ENCODE measurements around the gene DPF3.
A peak's percentile ranks its signal among the peaks of the same experiment; 100 is the strongest.

The DPF3 gene

DNA sequence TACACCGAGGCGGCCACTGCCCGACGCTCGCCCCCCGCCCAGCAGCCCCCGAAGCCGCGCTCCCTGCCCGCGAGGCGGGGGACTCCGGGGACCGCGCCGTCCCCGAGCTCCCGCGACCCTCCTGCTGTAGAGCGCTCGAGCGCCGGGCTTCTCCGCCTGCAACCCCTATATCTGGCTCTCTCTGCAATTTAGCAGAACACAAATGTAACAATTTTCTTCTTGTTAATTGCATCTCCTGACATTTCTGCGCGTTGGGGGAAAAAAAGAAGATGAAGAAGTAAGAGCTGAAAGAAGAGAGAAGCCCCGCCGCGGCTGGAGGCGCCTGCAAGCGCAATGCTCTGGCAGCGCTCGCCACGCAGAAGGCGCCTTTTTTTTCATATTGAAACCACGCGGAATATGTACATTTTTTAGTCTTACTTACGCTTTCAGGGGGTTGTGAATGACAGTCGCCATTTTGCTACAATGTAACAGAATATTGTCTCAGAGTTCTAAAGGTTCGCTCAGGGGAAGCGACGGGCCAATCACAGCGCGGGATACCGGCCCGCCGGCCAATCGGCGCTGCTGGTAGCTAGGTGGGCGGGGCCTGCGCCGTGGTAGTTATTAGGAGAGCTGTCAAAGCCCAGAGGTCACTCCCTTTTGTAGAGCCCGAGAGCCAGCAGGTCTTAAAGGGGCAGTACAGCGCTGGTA lies at the start of gene DPF3:
TSS of gene DPF3 (minus strand) at position 466 of the 687 bp plus-strand sequence. CDS start at position 453, 13 bp downstream.
- Histone ChIP-seq H3F3A (ENCODE audit: insufficient read depth) (0 out of 2 replicates have a peak, but pooled peaks cover 3% of the 10 kb centered on the region), H3K4me2 (ENCODE audit: low read depth, low read length, poor library complexity, severe bottlenecking) (peak within 1 kb of the TSS; percentile 91), H3K36me3 (ENCODE audit: low read length) (no peaks in the 10 kb centered on the region), H2AFZ (ENCODE audit: low read depth, low read length, severe bottlenecking) (peak within 1 kb of the TSS; percentile 97), H3K9me3 (ENCODE audit: insufficient read depth, low read length) (no peaks in the 10 kb centered on the region), H3K79me2 (ENCODE audit: insufficient read depth, low read length) (0 out of 2 replicates have a peak, but pooled peaks cover 7% of the 10 kb centered on the region), H3K9ac (ENCODE audit: low read length) (peak within 1 kb of the TSS; percentile 66), H3K27me3 (ENCODE audit: low read length) (no peaks in the 10 kb centered on the region), H3K27ac (ENCODE audit: low read depth, low read length) (peak within 1 kb of the TSS; percentile 51), H4K20me1 (ENCODE audit: low read depth, low read length) (peaks cover 3% of the 10 kb centered on the region; the same call in 1 of the 2 replicates), H3K4me3 (ENCODE audit: insufficient read depth, low read length, poor library complexity, severe bottlenecking) (peak within 1 kb of the TSS; percentile 90), H3K9me2 (replicated peaks; ENCODE audit: insufficient read depth, low read length) (no peaks in the 10 kb centered on the region)
- TF ChIP-seq, protein P1, sequence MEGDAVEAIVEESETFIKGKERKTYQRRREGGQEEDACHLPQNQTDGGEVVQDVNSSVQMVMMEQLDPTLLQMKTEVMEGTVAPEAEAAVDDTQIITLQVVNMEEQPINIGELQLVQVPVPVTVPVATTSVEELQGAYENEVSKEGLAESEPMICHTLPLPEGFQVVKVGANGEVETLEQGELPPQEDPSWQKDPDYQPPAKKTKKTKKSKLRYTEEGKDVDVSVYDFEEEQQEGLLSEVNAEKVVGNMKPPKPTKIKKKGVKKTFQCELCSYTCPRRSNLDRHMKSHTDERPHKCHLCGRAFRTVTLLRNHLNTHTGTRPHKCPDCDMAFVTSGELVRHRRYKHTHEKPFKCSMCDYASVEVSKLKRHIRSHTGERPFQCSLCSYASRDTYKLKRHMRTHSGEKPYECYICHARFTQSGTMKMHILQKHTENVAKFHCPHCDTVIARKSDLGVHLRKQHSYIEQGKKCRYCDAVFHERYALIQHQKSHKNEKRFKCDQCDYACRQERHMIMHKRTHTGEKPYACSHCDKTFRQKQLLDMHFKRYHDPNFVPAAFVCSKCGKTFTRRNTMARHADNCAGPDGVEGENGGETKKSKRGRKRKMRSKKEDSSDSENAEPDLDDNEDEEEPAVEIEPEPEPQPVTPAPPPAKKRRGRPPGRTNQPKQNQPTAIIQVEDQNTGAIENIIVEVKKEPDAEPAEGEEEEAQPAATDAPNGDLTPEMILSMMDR (IDR thresholded peaks at IDR 0.05; ENCODE audit: insufficient read depth, low read length, poor library complexity, severe bottlenecking) = no peak
- TF ChIP-seq EZH2phosphoT487 (conservative IDR thresholded peaks at IDR 0.05; ENCODE audit: low read length) = no peak

DNA sequence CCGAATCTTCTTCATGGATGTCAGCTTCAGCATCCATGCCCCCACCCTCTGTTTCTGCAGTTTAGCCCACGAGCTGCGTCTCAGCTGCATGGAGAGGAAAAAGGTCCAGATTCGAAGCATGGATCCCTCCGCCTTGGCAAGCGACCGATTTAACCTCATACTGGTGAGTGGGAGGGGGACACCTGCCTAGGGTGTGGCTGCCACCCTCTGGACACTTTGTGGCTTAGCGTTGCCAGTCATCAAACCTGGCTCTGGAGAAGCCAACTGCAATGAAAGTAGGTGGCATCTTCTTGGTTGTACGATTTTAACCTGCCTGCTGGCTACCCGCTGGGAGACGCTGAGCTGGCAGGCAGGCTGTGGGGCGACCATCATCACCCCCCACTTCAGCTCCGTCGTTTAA lies 49.0 kb upstream of the DPF3 start:
- H3K27ac ChIP-seq (ENCODE audit: low read depth, low read length) = no peak overlapping the region
- H3F3A ChIP-seq (ENCODE audit: insufficient read depth) = no peaks in the 10 kb centered on the region
- H3K27me3 ChIP-seq (ENCODE audit: low read length) = no peaks in the 10 kb centered on the region
- H4K20me1 ChIP-seq (ENCODE audit: low read depth, low read length) = no peaks in the 10 kb centered on the region
- H3K79me2 ChIP-seq (ENCODE audit: insufficient read depth, low read length) = no peaks in the 10 kb centered on the region
- H3K9me2 ChIP-seq (replicated peaks; ENCODE audit: insufficient read depth, low read length) = no peaks in the 10 kb centered on the region
- no peak overlapping the region for H3K4me2 ChIP-seq (ENCODE audit: low read depth, low read length, poor library complexity, severe bottlenecking)
- no peaks in the 10 kb centered on the region for H3K9me3 ChIP-seq (ENCODE audit: insufficient read depth, low read length)
- no peak overlapping the region for H3K4me3 ChIP-seq (ENCODE audit: insufficient read depth, low read length, poor library complexity, severe bottlenecking)
- H3K9ac ChIP-seq (ENCODE audit: low read length) = no peak overlapping the region
- no peak overlapping the region for H2AFZ ChIP-seq (ENCODE audit: low read depth, low read length, severe bottlenecking)
- TF ChIP-seq, protein P1 (IDR thresholded peaks at IDR 0.05; ENCODE audit: insufficient read depth, low read length, poor library complexity, severe bottlenecking) = no peak
- no peak for TF ChIP-seq EZH2phosphoT487 (conservative IDR thresholded peaks at IDR 0.05; ENCODE audit: low read length)
- no peaks in the 10 kb centered on the region for H3K36me3 ChIP-seq (ENCODE audit: low read length)

DNA sequence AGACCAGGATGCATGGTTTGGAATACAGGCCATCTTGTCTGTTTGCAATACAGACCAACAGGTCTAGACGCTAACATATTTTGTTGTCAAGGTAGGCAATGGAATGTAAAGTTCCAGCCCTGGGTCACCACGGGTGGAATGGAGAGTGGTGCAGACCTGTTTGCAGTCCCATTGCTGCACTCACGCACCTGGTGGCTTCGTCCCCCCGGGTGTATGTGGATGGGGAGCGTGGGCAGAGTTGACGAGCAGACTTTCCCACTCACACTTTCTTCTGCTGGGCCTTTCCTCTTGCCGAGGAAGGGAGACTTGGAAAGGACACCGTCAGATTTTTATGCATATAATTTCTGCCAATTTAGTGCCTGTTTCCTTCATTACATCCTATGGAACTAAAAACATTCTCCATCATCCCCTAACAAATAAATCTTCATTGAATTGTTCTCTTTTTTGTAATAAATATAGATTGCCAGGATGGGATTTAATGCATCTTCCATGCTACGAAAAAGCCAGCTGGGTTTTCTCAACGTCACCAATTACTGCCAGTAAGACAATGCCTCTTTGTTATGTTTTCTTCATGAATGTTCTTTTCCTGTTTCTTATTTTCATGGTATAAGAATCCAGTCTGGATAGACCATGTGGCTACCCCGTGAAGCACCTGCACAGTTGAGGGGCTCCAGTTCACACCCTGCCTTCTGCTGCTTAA lies 47.5 kb upstream of the DPF3 start:
- no peaks in the 10 kb centered on the region for H3K36me3 ChIP-seq (ENCODE audit: low read length)

More for the DNA sequence above, 47.5 kb upstream of the DPF3 start:
- Histone ChIP-seq H3K27me3 (ENCODE audit: low read length) (no peaks in the 10 kb centered on the region), H3K4me2 (ENCODE audit: low read depth, low read length, poor library complexity, severe bottlenecking) (no peak overlapping the region), H3K9me2 (replicated peaks; ENCODE audit: insufficient read depth, low read length) (no peaks in the 10 kb centered on the region), H3K9me3 (ENCODE audit: insufficient read depth, low read length) (no peaks in the 10 kb centered on the region), H3K27ac (ENCODE audit: low read depth, low read length) (no peak overlapping the region), H3F3A (ENCODE audit: insufficient read depth) (no peaks in the 10 kb centered on the region), H4K20me1 (ENCODE audit: low read depth, low read length) (no peaks in the 10 kb centered on the region), H2AFZ (ENCODE audit: low read depth, low read length, severe bottlenecking) (no peak overlapping the region), H3K9ac (ENCODE audit: low read length) (no peak overlapping the region), H3K4me3 (ENCODE audit: insufficient read depth, low read length, poor library complexity, severe bottlenecking) (no peak overlapping the region), H3K79me2 (ENCODE audit: insufficient read depth, low read length) (peaks cover 8% of the 10 kb centered on the region)
- TF ChIP-seq, protein P1 (IDR thresholded peaks at IDR 0.05; ENCODE audit: insufficient read depth, low read length, poor library complexity, severe bottlenecking) = no peak
- TF ChIP-seq EZH2phosphoT487 (conservative IDR thresholded peaks at IDR 0.05; ENCODE audit: low read length) = no peak
